Measurements from ENCODE around the gene BMP3.

- TF ChIP-seq, protein P1, sequence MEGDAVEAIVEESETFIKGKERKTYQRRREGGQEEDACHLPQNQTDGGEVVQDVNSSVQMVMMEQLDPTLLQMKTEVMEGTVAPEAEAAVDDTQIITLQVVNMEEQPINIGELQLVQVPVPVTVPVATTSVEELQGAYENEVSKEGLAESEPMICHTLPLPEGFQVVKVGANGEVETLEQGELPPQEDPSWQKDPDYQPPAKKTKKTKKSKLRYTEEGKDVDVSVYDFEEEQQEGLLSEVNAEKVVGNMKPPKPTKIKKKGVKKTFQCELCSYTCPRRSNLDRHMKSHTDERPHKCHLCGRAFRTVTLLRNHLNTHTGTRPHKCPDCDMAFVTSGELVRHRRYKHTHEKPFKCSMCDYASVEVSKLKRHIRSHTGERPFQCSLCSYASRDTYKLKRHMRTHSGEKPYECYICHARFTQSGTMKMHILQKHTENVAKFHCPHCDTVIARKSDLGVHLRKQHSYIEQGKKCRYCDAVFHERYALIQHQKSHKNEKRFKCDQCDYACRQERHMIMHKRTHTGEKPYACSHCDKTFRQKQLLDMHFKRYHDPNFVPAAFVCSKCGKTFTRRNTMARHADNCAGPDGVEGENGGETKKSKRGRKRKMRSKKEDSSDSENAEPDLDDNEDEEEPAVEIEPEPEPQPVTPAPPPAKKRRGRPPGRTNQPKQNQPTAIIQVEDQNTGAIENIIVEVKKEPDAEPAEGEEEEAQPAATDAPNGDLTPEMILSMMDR (IDR thresholded peaks at IDR 0.05; ENCODE audit: insufficient read depth, low read depth, low read length) = no peak
- TF ChIP-seq EZH2 (IDR thresholded peaks at IDR 0.05; ENCODE audit: insufficient read depth, low read length) = no peak
Observed at GRCh38 chr4:81096566-81096965, 66.1 kb downstream of the BMP3 start.

Measured in astrocyte (in vitro differentiated cells and primary cell).